B cell (primary cell): ENCODE data around the gene NAA40. TPM values are rescaled to one million over a fixed set of nuclear protein-coding genes. Genes with fewer than 3 reads are reported as not detected.

Experiments
- ATAC-seq: fragments of 200-7000 bp; cut with Tn5 transposase; one replicate; pipeline ENCODE4 v1.10.0; 2021; ENCODE audit warnings: low read depth, mild to moderate bottlenecking, moderate number of reproducible peaks, moderate library complexity
- CTCF ChIA-PET: fragments of 350-600 bp; sonication (Branson Sonifier 250); formaldehyde crosslinking; loops from one replicate; lab custom pipeline; 2021; ENCODE audit warnings: antibody characterized with exemption, inconsistent platforms; lab: Charles Lee
- POLR2A ChIA-PET: fragments of 350-600 bp; sonication (Branson Sonifier 250); formaldehyde crosslinking; loops from one replicate; lab custom pipeline; 2021; ENCODE audit warnings: antibody characterized with exemption; lab: Charles Lee
- DNase-seq: peaks from one replicate; pipeline ENCODE4 v3.0.0; 2013
- H2AFZ ChIP-seq: 2 replicates; pipeline ENCODE4 v1.6.1; 2012; ENCODE audit warnings: mild to moderate bottlenecking, low read depth, low read length; ENCODE audit not compliant: insufficient read depth, poor library complexity, severe bottlenecking
- H3K27ac ChIP-seq, 2 donors: 1 replicate in 1 of 2; 2 replicates in 1 of 2; pipeline ENCODE4 v1.5.1; 2012 to 2013; ENCODE audit warnings: low read length in 2 of 2, mild to moderate bottlenecking in 2 of 2, moderate library complexity in 1 of 2
- H3K27me3 ChIP-seq, 4 experiments: fragments of 200-600 bp in 1 of 4; sonication (generic) in 1 of 4; replicated peaks in 1 of 4; 1 replicate in 2 of 4; 2 replicates in 2 of 4; pipeline versions ENCODE4 v1.6.1 to v1.7.0; 2013 to 2016; ENCODE audit warnings: low read length in 3 of 4, mild to moderate bottlenecking in 2 of 4, mixed read lengths in 1 of 4, moderate library complexity in 1 of 4; ENCODE audit not compliant: insufficient read depth in 4 of 4, control insufficient read depth in 3 of 4; ENCODE audit errors: control extremely low read depth in 1 of 4
- H3K36me3 ChIP-seq, 2 experiments: replicated peaks in 1 of 2; 1 replicate in 1 of 2; 2 replicates in 1 of 2; pipeline versions ENCODE4 v1.6.1 to v1.7.1; 2013; ENCODE audit warnings: low read length in 1 of 2; ENCODE audit not compliant: insufficient read depth in 2 of 2, control insufficient read depth in 1 of 2; ENCODE audit errors: control extremely low read depth in 1 of 2, extremely low read depth in 1 of 2
- H3K4me1 ChIP-seq, 2 donors: fragments of 200-600 bp in 1 of 2; sonication (generic) in 1 of 2; 1 replicate in 1 of 2; 2 replicates in 1 of 2; pipeline versions ENCODE4 v1.5.1 to v1.6.1; 2013 to 2017; ENCODE audit warnings: low read length in 2 of 2; ENCODE audit not compliant: control insufficient read depth in 2 of 2, insufficient read depth in 2 of 2
- H3K4me2 ChIP-seq: replicated peaks from 2 replicates; pipeline ENCODE3; 2012; ENCODE audit warnings: mild to moderate bottlenecking, low read depth, low read length; ENCODE audit not compliant: poor library complexity, severe bottlenecking
- H3K4me3 ChIP-seq, 5 experiments: fragments of 200-600 bp in 1 of 5; sonication (generic) in 1 of 5; 1 replicate in 3 of 5; 2 replicates in 2 of 5; pipeline versions ENCODE4 v1.5.1 to v1.7.0; 2011 to 2016; ENCODE audit warnings: low read length in 4 of 5, mild to moderate bottlenecking in 4 of 5, low read depth in 2 of 5, control low read depth in 1 of 5, moderate library complexity in 1 of 5; ENCODE audit not compliant: insufficient read depth in 1 of 5; ENCODE audit errors: control extremely low read depth in 1 of 5, extremely low read depth in 1 of 5
- H3K79me2 ChIP-seq: fragments of 200-600 bp; sonication (generic); one replicate; pipeline ENCODE4 v1.6.0; 2016; ENCODE audit warnings: low read length; ENCODE audit not compliant: control insufficient read depth, insufficient read depth
- H3K9ac ChIP-seq: fragments of 200-600 bp; sonication (generic); 2 replicates; pipeline ENCODE4 v1.6.1; 2017; ENCODE audit warnings: mild to moderate bottlenecking, low read length, moderate library complexity
- H3K9me3 ChIP-seq, 3 donors: one replicate each; pipeline versions ENCODE4 v1.6.1 to v1.7.1; 2013; ENCODE audit warnings: low read length in 2 of 3; ENCODE audit not compliant: control insufficient read depth in 2 of 3, insufficient read depth in 1 of 3; ENCODE audit errors: control extremely low read depth in 1 of 3
- H4K20me1 ChIP-seq: 2 replicates; pipeline ENCODE4 v1.6.0; 2012; ENCODE audit warnings: mild to moderate bottlenecking, low read length; ENCODE audit not compliant: insufficient read depth, control insufficient read depth, poor library complexity, severe bottlenecking
- H3K27ac Mint-ChIP-seq: one replicate; pipeline ENCODE4 v1.8.0; 2021; ENCODE audit warnings: mixed read lengths
- H3K27me3 Mint-ChIP-seq: one replicate; pipeline ENCODE4 v1.8.0; 2021; ENCODE audit warnings: mixed read lengths
- H3K4me1 Mint-ChIP-seq: one replicate; pipeline ENCODE4 v1.8.0; 2021; ENCODE audit warnings: mixed read lengths
- H3K4me3 Mint-ChIP-seq: one replicate; pipeline ENCODE4 v1.8.0; 2021; ENCODE audit warnings: mixed read lengths
- H3K9me3 Mint-ChIP-seq: one replicate; pipeline ENCODE4 v1.8.0; 2022; ENCODE audit warnings: mixed read lengths; ENCODE audit not compliant: insufficient read depth
- EZH2 ChIP-seq: IDR thresholded peaks from 2 replicates; pipeline ENCODE4 v1.6.1; 2012; ENCODE audit warnings: borderline replicate concordance, low read depth, mild to moderate bottlenecking, moderate library complexity, low read length; ENCODE audit not compliant: insufficient read depth, poor library complexity, severe bottlenecking
- WGBS: methylation state at CpG from one replicate; pipeline ENCODE4 v1.1.5; 2013; ENCODE audit warnings: missing lambda C conversion rate; ENCODE audit not compliant: insufficient coverage; 5-methylcytosine and 5-hydroxymethylcytosine counted together
- intact Hi-C: fragments of 100-400 bp; cut with micrococcal nuclease; formaldehyde crosslinking; loops from one replicate; pipeline ENCODE4 v1.10.0; 2022
- polyA plus RNA-seq: library from polyadenylated mRNA; depleted of rRNA; stranded (reverse); fragments of >200 nt; gene quantifications from 2 replicates; pipeline ENCODE4 v1.2.3, GENCODE V29; 2012
- total RNA-seq, 2 donors: library from RNA; stranded (reverse); fragments of 120-200 nt in 1 of 2; gene quantifications; 1 replicate in 1 of 2; 2 replicates in 1 of 2; pipeline versions ENCODE4 v1.2.3 to v1.2.4, GENCODE V29; 2013 to 2022
- TF ChIP-seq, protein P1 (sequence below): fragments of 200-600 bp; IDR thresholded peaks from one replicate; pipeline ENCODE4 v1.8.0; 2022; ENCODE audit warnings: antibody characterized with exemption, mild to moderate bottlenecking

The NAA40 gene
- total and polyA plus RNA-seq, 2 donors (not counting 1 experiment from before 2014, with no cell fraction given), result 41.3 to 47.7 TPM

DNA sequence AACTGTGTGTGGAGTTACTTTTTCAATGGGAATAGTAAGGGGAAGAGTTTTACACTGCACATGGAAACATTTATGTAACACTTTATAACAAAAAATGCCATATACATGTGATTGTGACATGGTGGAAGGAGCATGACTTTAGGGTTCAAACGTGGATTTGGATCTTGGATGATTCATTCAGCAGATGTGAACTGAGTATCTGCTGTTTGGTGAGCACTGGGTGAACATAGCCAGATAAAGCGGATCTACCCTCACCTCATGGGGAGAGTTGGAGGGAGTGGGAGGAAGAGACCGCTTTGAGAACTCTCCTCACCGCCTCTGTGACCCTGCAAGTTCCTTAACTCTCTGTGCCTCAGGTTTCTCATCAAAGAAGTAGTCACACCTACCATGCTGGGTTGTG lies 3.1 kb downstream of the NAA40 start:
- Histone ChIP-seq H3K27ac (peak overlapping the region in 1 of 2 donors; percentile 81), H3K27me3 (no peaks in the 10 kb centered on the region), H3K4me1 (peaks cover 27 to 35% of the 10 kb centered on the region in 2 donors), H3K36me3 (peaks cover 3 to 11% of the 10 kb centered on the region in 2 experiments), H3K9me3 (no peaks in the 10 kb centered on the region), H4K20me1 (peaks cover 25% of the 10 kb centered on the region), H3K4me2 (no peak overlapping the region), H3K79me2 (peaks cover 64% of the 10 kb centered on the region), H3K4me3 (no peak overlapping the region), H2AFZ (no peak overlapping the region), H3K9ac (no peak overlapping the region)
- CTCF ChIA-PET, result interaction anchor here (0.7 to 11.7 kb wide), 4 partner anchors 10 to 361 kb away, joined by 3 to 254 read pairs (median 4); partner anchors contain the start of genes MARK2 and ZFTA
- DNase-seq (no peak), ATAC-seq (no peak)
- H3K27ac Mint-ChIP-seq, result peak overlapping the region; percentile 37
- intact Hi-C loops, result no loop called here
- no peaks in the 10 kb centered on the region for H3K27me3 Mint-ChIP-seq
- POLR2A ChIA-PET, result interaction anchor here (0.6 kb wide), 1 partner anchor 9 kb away, joined by 3 read pairs; no protein-coding TSS in a partner anchor
- TF ChIP-seq EZH2, result no peak
- TF ChIP-seq, protein P1, sequence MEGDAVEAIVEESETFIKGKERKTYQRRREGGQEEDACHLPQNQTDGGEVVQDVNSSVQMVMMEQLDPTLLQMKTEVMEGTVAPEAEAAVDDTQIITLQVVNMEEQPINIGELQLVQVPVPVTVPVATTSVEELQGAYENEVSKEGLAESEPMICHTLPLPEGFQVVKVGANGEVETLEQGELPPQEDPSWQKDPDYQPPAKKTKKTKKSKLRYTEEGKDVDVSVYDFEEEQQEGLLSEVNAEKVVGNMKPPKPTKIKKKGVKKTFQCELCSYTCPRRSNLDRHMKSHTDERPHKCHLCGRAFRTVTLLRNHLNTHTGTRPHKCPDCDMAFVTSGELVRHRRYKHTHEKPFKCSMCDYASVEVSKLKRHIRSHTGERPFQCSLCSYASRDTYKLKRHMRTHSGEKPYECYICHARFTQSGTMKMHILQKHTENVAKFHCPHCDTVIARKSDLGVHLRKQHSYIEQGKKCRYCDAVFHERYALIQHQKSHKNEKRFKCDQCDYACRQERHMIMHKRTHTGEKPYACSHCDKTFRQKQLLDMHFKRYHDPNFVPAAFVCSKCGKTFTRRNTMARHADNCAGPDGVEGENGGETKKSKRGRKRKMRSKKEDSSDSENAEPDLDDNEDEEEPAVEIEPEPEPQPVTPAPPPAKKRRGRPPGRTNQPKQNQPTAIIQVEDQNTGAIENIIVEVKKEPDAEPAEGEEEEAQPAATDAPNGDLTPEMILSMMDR, result no peak
- no peak overlapping the region for H3K4me3 Mint-ChIP-seq
- no peaks in the 10 kb centered on the region for H3K9me3 Mint-ChIP-seq
- peaks cover 36% of the 10 kb centered on the region for H3K4me1 Mint-ChIP-seq
- no CpG with 5 or more reads among the region's 4 CpGs for WGBS

DNA sequence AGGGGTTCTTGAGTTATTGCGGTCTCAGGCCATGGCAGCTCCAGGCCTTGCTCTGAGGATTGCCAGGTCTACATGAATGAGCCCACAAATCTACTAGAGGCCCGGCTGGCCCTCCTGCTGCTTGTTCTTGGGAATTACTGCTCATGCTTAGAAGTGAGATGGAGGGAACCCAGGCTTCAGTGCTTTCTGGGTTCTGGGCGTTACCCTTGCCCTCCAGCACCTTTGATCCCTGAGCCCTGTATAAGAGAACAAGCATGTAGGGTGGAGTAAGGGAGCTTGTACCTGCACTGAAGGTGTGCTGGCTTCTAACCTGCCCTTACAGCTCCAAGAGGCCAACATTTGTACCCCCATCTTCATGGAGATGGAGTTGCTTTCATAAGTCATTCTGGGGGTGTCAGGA lies 4.0 kb downstream of the NAA40 start:
- 94% methylated on average over 3 of the region's 3 CpGs for WGBS
- Mint-ChIP-seq H3K4me1 (peaks cover 36% of the 10 kb centered on the region), H3K27me3 (no peaks in the 10 kb centered on the region), H3K9me3 (no peaks in the 10 kb centered on the region), H3K4me3 (no peak overlapping the region), H3K27ac (no peak overlapping the region)
- Histone ChIP-seq H3K9me3 (no peaks in the 10 kb centered on the region), H3K27me3 (no peaks in the 10 kb centered on the region), H3K4me2 (no peak overlapping the region), H2AFZ (no peak overlapping the region), H3K27ac (no peak overlapping the region), H3K4me3 (no peak overlapping the region), H3K36me3 (peaks cover 3 to 11% of the 10 kb centered on the region in 2 experiments), H4K20me1 (peaks cover 25% of the 10 kb centered on the region), H3K79me2 (peaks cover 65% of the 10 kb centered on the region), H3K4me1 (peaks cover 27 to 34% of the 10 kb centered on the region in 2 donors), H3K9ac (no peak overlapping the region)
- DNase-seq (no peak), ATAC-seq (no peak)
- intact Hi-C loops, result no loop called here
- ChIA-PET CTCF (interaction anchor here (0.6 to 11.7 kb wide), 5 partner anchors 10 to 360 kb away, joined by 3 to 254 read pairs (median 3); partner anchors contain the start of genes MARK2 and ZFTA), POLR2A (no interaction called here)
- TF ChIP-seq, protein P1, result no peak
- TF ChIP-seq EZH2, result no peak
